ENCODE data around the gene LMAN2L. TPM values are rescaled to one million over a fixed set of nuclear protein-coding genes. Genes with fewer than 3 reads are reported as not detected.

LMAN2L gene
- polyA plus RNA-seq, 3 donors: 7.9 to 22.4 (median 16.6) TPM

DNA sequence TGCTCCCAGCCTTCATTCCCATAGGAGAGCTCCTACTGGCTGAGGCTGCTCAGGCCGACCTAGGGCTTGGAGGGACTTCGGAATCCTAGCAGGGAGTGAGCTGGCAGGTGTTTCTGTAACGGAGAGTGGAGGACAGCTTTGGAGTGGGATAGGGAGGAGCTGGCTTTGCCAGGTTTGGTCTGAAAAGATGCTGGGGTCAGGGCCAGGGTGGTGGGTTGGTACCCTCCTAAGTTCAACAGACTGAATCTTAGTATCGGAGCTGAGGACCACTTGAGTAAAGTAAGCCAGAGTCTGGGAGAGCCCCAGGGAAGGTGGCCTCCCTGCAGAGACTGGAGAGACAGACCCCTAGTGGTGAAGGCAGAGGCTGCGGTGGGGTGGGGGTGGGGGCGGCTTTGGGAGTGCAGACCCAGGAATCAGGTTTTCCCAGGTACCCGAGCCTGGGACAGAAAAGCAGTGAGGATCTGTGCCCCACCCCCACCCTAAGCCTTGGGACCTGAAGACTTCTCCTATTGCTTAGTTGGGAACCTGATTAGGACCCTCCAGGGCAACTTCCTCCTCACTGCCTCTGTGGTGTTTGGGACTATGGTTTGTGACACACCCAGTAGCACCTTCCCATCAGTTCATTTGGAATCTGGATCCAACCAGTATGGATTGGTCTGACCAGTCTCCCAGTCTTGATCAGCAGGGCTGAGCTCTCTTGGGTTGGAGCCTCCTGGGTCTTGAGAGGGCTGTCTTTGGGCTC, 23.8 kb upstream of the LMAN2L start:
- Histone ChIP-seq H3K27me3 (ENCODE audit: control insufficient read depth in 2 of 2, insufficient read depth in 2 of 2, low read length in 2 of 2) (peaks cover 0 to 4% of the 10 kb centered on the region in 2 donors), H3K36me3 (replicated peaks in 1 of 2; ENCODE audit: control insufficient read depth in 1 of 2, insufficient read depth in 2 of 2, low read length in 2 of 2) (no peaks in the 10 kb centered on the region), H3K4me3 (replicated peaks in 1 of 3; ENCODE audit: low read depth in 2 of 3, low read length in 3 of 3) (peak overlapping the region; percentile 45 to 81 (median 47)), H3K4me2 (replicated peaks; ENCODE audit: extremely low read depth, low read length, poor library complexity, severe bottlenecking) (peak overlapping the region; percentile 89), H2AFZ (ENCODE audit: insufficient read depth, low read depth, low read length, poor library complexity, severe bottlenecking) (peak overlapping the region; percentile 63), H3K27ac (ENCODE audit: low read depth in 1 of 2, low read length in 2 of 2) (peak overlapping the region; percentile 59 to 70), H4K20me1 (ENCODE audit: insufficient read depth, low read length) (peaks cover 30% of the 10 kb centered on the region), H3K9ac (ENCODE audit: insufficient read depth, low read length, poor library complexity, severe bottlenecking) (peak overlapping the region; percentile 44), H3K79me2 (ENCODE audit: insufficient read depth, low read length) (peaks cover 24% of the 10 kb centered on the region), H3K9me3 (replicated peaks in 1 of 2; ENCODE audit: control insufficient read depth in 1 of 2, insufficient read depth in 1 of 2, low read length in 2 of 2) (no peaks in the 10 kb centered on the region), H3K4me1 (ENCODE audit: control insufficient read depth in 1 of 2, insufficient read depth in 2 of 2, low read length in 2 of 2) (peaks cover 51 to 53% of the 10 kb centered on the region in 2 donors)
- Mint-ChIP-seq H3K27me3 (ENCODE audit: low read depth in 3 of 3) (peaks cover 4 to 11% (median 5%) of the 10 kb centered on the region in 3 donors), H3K36me3 (peaks cover 4 to 12% of the 10 kb centered on the region in 2 donors), H3K4me1 (peaks cover 71% of the 10 kb centered on the region), H3K27ac (peak overlapping the region; percentile 65 to 80 (median 74)), H3K4me3 (peak overlapping the region; percentile 92 to 96), H3K9me3 (peaks cover 0 to 3% (median 0%) of the 10 kb centered on the region in 7 donors)
- TF ChIP-seq, protein P1, sequence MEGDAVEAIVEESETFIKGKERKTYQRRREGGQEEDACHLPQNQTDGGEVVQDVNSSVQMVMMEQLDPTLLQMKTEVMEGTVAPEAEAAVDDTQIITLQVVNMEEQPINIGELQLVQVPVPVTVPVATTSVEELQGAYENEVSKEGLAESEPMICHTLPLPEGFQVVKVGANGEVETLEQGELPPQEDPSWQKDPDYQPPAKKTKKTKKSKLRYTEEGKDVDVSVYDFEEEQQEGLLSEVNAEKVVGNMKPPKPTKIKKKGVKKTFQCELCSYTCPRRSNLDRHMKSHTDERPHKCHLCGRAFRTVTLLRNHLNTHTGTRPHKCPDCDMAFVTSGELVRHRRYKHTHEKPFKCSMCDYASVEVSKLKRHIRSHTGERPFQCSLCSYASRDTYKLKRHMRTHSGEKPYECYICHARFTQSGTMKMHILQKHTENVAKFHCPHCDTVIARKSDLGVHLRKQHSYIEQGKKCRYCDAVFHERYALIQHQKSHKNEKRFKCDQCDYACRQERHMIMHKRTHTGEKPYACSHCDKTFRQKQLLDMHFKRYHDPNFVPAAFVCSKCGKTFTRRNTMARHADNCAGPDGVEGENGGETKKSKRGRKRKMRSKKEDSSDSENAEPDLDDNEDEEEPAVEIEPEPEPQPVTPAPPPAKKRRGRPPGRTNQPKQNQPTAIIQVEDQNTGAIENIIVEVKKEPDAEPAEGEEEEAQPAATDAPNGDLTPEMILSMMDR (IDR thresholded peaks at IDR 0.05): peak; percentile 61
- WGBS (ENCODE audit: insufficient coverage): 2% methylated on average over 4 of the region's 7 CpGs
- peak in 2 of 3 donors; percentile 40 to 46 for DNase-seq
- intact Hi-C loops (cut with micrococcal nuclease): loop anchor here (5.0 to 10.0 kb wide), 5 partner anchors 51 to 159 kb away; partner anchors contain the start of genes CNNM3 (in 2 of the 2) and KANSL3 (in 2 of the 2)

DNA sequence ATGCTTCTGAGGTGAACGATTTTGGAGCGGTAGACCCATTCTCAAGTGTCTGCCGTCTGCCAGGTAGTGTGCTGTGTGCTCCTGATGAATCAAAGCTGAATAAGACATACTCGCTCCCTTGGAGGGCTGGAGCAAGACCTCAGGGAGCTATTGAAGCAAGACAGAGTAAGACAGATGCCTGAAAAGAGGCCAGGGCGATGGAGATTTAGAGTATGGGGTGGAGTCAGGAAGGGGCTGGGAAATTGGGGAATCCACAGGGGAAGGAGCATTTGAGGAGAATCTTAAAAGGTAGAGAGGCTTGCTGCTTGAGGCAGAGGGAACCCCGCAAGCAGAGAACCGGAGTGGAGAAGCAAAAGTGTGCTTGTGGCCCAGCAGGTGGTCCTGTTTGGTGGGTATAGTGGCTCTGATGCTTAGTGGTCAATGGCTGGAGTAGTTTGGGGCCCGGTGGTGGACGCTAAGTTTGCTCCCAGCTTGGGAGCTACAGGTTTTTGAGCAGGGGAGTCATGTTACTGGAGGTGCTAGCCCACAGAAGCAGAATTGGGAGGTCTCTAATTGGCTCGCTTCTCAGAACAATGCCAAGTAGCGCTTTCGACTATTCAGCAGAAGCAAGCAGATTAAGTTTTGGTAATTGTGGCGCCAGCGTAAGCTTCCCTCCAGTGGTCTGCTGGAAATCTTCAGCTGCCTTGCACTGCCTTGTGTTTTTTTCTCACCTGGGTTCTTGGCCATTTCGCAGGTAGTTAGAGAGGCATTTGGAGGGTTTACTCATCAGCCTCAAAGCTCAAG, 22.9 kb upstream of the LMAN2L start:
- Histone ChIP-seq H3K4me1 (ENCODE audit: control insufficient read depth in 1 of 2, insufficient read depth in 2 of 2, low read length in 2 of 2) (peaks cover 46 to 53% of the 10 kb centered on the region in 2 donors), H3K9ac (ENCODE audit: insufficient read depth, low read length, poor library complexity, severe bottlenecking) (no peak overlapping the region), H3K4me3 (replicated peaks in 1 of 3; ENCODE audit: low read depth in 2 of 3, low read length in 3 of 3) (peak overlapping the region; percentile 45 to 81 (median 47))

More for the DNA sequence above, 22.9 kb upstream of the LMAN2L start:
- TF ChIP-seq, protein P1 (IDR thresholded peaks at IDR 0.05): no peak
- 5% methylated on average over 13 of the region's 15 CpGs for WGBS (ENCODE audit: insufficient coverage)
- H2AFZ ChIP-seq (ENCODE audit: insufficient read depth, low read depth, low read length, poor library complexity, severe bottlenecking): peak overlapping the region; percentile 63
- peak overlapping the region; percentile 92 to 96 for H3K4me3 Mint-ChIP-seq
- H3K27ac Mint-ChIP-seq: peak overlapping the region in 6 of 7 donors; percentile 28 to 82 (median 65)
- peaks cover 61% of the 10 kb centered on the region for H3K4me1 Mint-ChIP-seq
- peaks cover 0 to 4% of the 10 kb centered on the region in 2 donors for H3K27me3 ChIP-seq (ENCODE audit: control insufficient read depth in 2 of 2, insufficient read depth in 2 of 2, low read length in 2 of 2)
- H3K79me2 ChIP-seq (ENCODE audit: insufficient read depth, low read length): peaks cover 24% of the 10 kb centered on the region
- peaks cover 0 to 3% (median 0%) of the 10 kb centered on the region in 7 donors for H3K9me3 Mint-ChIP-seq
- no peaks in the 10 kb centered on the region for H3K9me3 ChIP-seq (replicated peaks in 1 of 2; ENCODE audit: control insufficient read depth in 1 of 2, insufficient read depth in 1 of 2, low read length in 2 of 2)
- peaks cover 3 to 11% (median 4%) of the 10 kb centered on the region in 3 donors for H3K27me3 Mint-ChIP-seq (ENCODE audit: low read depth in 3 of 3)
- no peak for DNase-seq
- peak overlapping the region; percentile 89 for H3K4me2 ChIP-seq (replicated peaks; ENCODE audit: extremely low read depth, low read length, poor library complexity, severe bottlenecking)
- H3K36me3 ChIP-seq (replicated peaks in 1 of 2; ENCODE audit: control insufficient read depth in 1 of 2, insufficient read depth in 2 of 2, low read length in 2 of 2): no peaks in the 10 kb centered on the region
- H3K36me3 Mint-ChIP-seq: peaks cover 3 to 10% of the 10 kb centered on the region in 2 donors
- peaks cover 25% of the 10 kb centered on the region for H4K20me1 ChIP-seq (ENCODE audit: insufficient read depth, low read length)
- intact Hi-C loops (cut with micrococcal nuclease): loop anchor here (5.0 to 10.0 kb wide), 5 partner anchors 52 to 158 kb away; partner anchors contain the start of genes CNNM3 (in 2 of the 2) and KANSL3 (in 2 of the 2)
- no peak overlapping the region for H3K27ac ChIP-seq (ENCODE audit: low read depth in 1 of 2, low read length in 2 of 2)

Measured in CD14-positive monocyte (primary cell).